ENCODE measurements around the gene FMNL3. TPM values are rescaled to one million over a fixed set of nuclear protein-coding genes. Genes with fewer than 3 reads are reported as not detected.

FMNL3 gene
- total RNA-seq, 1 experiment from 2014 or later, result 3.5 TPM

DNA sequence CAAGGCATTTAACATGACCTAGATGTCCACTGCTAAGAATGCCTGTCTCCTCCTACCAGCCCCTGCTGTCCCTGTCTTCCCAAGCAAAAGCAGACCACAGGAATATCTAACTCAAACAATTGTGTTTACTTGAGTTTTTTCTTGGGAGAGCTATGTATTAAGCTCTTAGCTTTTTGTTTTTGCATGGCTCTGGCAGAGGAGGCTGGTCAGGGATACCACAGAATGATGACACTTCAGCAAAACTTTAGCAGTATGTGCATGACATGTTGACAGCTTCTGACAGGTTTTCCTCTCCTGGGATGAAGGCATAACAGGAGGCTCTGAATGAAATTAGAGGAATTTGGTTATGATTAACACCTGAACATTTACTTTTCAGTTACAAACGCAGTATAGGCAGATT, 41.1 kb upstream of the FMNL3 start:
- H3K9me3 ChIP-seq (ENCODE audit: control insufficient read depth in 1 of 2, insufficient read depth in 1 of 2, low read depth in 1 of 2, low read length in 2 of 2), result no peaks in the 10 kb centered on the region
- H3K9me2 ChIP-seq (ENCODE audit: insufficient read depth), result no peaks in the 10 kb centered on the region
- intact Hi-C loops (cut with micrococcal nuclease), result no loop called here
- BruUV-seq (replicated peaks), result no TSS peak
- TF ChIP-seq EGR1 (IDR thresholded peaks at IDR 0.05; ENCODE audit: low read depth), result no peak
- no peak for TF ChIP-seq SP1 (IDR thresholded peaks at IDR 0.05; ENCODE audit: low read depth)
- TF ChIP-seq ELF1 (IDR thresholded peaks at IDR 0.05; ENCODE audit: borderline replicate concordance, low read depth), result no peak
- H2AFZ ChIP-seq (ENCODE audit: low read depth, low read length, poor library complexity, severe bottlenecking), result no peak overlapping the region
- POLR2A ChIA-PET, result no interaction called here
- H3K4me1 ChIP-seq (ENCODE audit: control insufficient read depth in 1 of 2, insufficient read depth in 2 of 2, low read length in 2 of 2), result peaks cover 3 to 16% of the 10 kb centered on the region in 2 experiments; a peak in 3 of 4 replicates
- no peaks in the 10 kb centered on the region for H3K27me3 ChIP-seq (ENCODE audit: insufficient read depth, low read length)
- RAD21 ChIA-PET (ENCODE audit: low non-redundant PET in 1 of 2, low total read pairs in 2 of 2, uncharacterized antibody in 2 of 2, unreplicated experiment in 2 of 2), result no interaction called here
- no peak overlapping the region for H3K27ac ChIP-seq (ENCODE audit: low read depth, low read length)
- CTCF ChIA-PET, result no interaction called here
- ATAC-seq, result no peak
- H3K79me2 ChIP-seq (ENCODE audit: insufficient read depth, low read length), result peaks cover 100% of the 10 kb centered on the region
- H3K4me3 ChIP-seq (replicated peaks in 1 of 2; ENCODE audit: low read depth in 1 of 2, low read length in 2 of 2), result no peak overlapping the region
- H3K9ac ChIP-seq (ENCODE audit: low read length), result no peak overlapping the region
- no peak overlapping the region for H3K4me2 ChIP-seq (ENCODE audit: low read length)
- H4K20me1 ChIP-seq (ENCODE audit: insufficient read depth), result peaks cover 28% of the 10 kb centered on the region; the same call in 1 of the 2 replicates
- DNase-seq (ENCODE audit: low read depth, low spot score), result no peak
- H3K36me3 ChIP-seq (ENCODE audit: control insufficient read depth in 1 of 2, insufficient read depth in 2 of 2, low read length in 2 of 2), result peaks cover 10 to 18% of the 10 kb centered on the region in 2 experiments

DNA sequence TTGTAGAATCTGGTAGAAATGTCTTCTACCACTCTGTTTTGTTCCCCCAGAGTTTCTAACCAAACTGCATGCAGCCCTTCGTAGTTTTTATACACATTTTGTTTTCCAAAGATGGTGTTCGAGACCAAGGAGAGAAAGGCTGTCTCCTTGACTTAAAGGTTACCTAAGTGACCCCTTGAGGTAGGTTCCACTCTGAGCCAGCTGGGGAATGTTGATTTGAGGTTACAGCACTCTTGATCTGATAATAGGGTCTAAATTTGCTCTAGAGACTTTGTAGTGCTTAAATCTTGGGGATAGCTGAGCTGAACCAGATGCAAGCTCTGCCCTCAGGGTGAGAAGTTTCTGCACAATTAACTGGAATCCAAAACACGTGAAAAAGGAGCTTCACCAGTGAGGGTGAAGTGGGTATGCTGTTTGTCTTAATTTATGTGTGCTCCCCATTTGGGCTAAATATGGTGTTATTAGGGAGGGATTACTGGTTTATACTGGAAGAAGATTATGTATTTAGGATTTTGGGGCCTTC, 37.2 kb upstream of the FMNL3 start:
- no peak overlapping the region for H3K9ac ChIP-seq (ENCODE audit: low read length)
- H4K20me1 ChIP-seq (ENCODE audit: insufficient read depth), result peaks cover 40% of the 10 kb centered on the region; the same call in 1 of the 2 replicates
- H3K4me2 ChIP-seq (ENCODE audit: low read length), result no peak overlapping the region
- H3K27me3 ChIP-seq (ENCODE audit: insufficient read depth, low read length), result no peaks in the 10 kb centered on the region
- ChIA-PET CTCF (no interaction called here), RAD21 (ENCODE audit: low non-redundant PET in 1 of 2, low total read pairs in 2 of 2, uncharacterized antibody in 2 of 2, unreplicated experiment in 2 of 2) (no interaction called here), POLR2A (no interaction called here)
- intact Hi-C loops (cut with micrococcal nuclease), result no loop called here
- no peak overlapping the region for H3K4me3 ChIP-seq (replicated peaks in 1 of 2; ENCODE audit: low read depth in 1 of 2, low read length in 2 of 2)
- TF ChIP-seq CEBPB (IDR thresholded peaks at IDR 0.05; ENCODE audit: low read depth) (no peak), EZH2 (IDR thresholded peaks at IDR 0.05) (no peak), JUND (IDR thresholded peaks at IDR 0.05) (no peak), EGR1 (IDR thresholded peaks at IDR 0.05; ENCODE audit: low read depth) (no peak)
- TF ChIP-seq, protein P1, sequence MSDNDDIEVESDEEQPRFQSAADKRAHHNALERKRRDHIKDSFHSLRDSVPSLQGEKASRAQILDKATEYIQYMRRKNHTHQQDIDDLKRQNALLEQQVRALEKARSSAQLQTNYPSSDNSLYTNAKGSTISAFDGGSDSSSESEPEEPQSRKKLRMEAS (IDR thresholded peaks at IDR 0.05), result no peak
- H2AFZ ChIP-seq (ENCODE audit: low read depth, low read length, poor library complexity, severe bottlenecking), result no peak overlapping the region
- no peak for ATAC-seq
- no peaks in the 10 kb centered on the region for H3K9me2 ChIP-seq (ENCODE audit: insufficient read depth)
- H3K27ac ChIP-seq (ENCODE audit: low read depth, low read length), result no peak overlapping the region
- H3K4me1 ChIP-seq (ENCODE audit: control insufficient read depth in 1 of 2, insufficient read depth in 2 of 2, low read length in 2 of 2), result peaks cover 8 to 21% of the 10 kb centered on the region in 2 experiments; a peak in 3 of 4 replicates
- DNase-seq (ENCODE audit: low read depth, low spot score), result no peak
- peaks cover 2 to 7% of the 10 kb centered on the region in 2 experiments; a peak in 2 of 4 replicates for H3K36me3 ChIP-seq (ENCODE audit: control insufficient read depth in 1 of 2, insufficient read depth in 2 of 2, low read length in 2 of 2)
- peaks cover 80% of the 10 kb centered on the region for H3K79me2 ChIP-seq (ENCODE audit: insufficient read depth, low read length)
- H3K9me3 ChIP-seq (ENCODE audit: control insufficient read depth in 1 of 2, insufficient read depth in 1 of 2, low read depth in 1 of 2, low read length in 2 of 2), result no peaks in the 10 kb centered on the region
- BruUV-seq (replicated peaks), result no TSS peak
